Loucy (cell line): Measurements from ENCODE around the gene AHNAK.

Experiments
- H2AFZ ChIP-seq: fragments of 200-600 bp; sonication (generic); 2 replicates; pipeline ENCODE4 v1.6.0; 2016; ENCODE audit warnings: antibody characterized with exemption, mild to moderate bottlenecking, low read length, moderate library complexity
- H3F3A ChIP-seq: fragments of 200-600 bp; 2 replicates; pipeline ENCODE4 v1.6.0; 2016; ENCODE audit warnings: antibody characterized with exemption, low read depth, mild to moderate bottlenecking
- H3K27me3 ChIP-seq: fragments of 200-600 bp; sonication (generic); 2 replicates; pipeline ENCODE4 v1.6.1; 2014; ENCODE audit warnings: low read length, mild to moderate bottlenecking; ENCODE audit not compliant: insufficient read depth, poor library complexity, severe bottlenecking
- H3K36me3 ChIP-seq: fragments of 200-600 bp; sonication (generic); 2 replicates; pipeline ENCODE4 v1.6.1; 2016; ENCODE audit warnings: low read length; ENCODE audit not compliant: insufficient read depth
- H3K4me1 ChIP-seq: fragments of 200-600 bp; sonication (generic); 2 replicates; pipeline ENCODE4 v1.5.1; 2014; ENCODE audit warnings: low read length, mild to moderate bottlenecking; ENCODE audit not compliant: insufficient read depth, poor library complexity, severe bottlenecking
- H3K4me2 ChIP-seq: fragments of 200-600 bp; sonication (generic); 2 replicates; pipeline ENCODE4 v1.6.0; 2014; ENCODE audit warnings: antibody characterized with exemption, low read length, low read depth, mild to moderate bottlenecking; ENCODE audit not compliant: poor library complexity, severe bottlenecking
- H3K4me3 ChIP-seq: fragments of 200-600 bp; sonication (generic); 2 replicates; pipeline ENCODE4 v1.5.1; 2014; ENCODE audit warnings: low read length, mild to moderate bottlenecking, mixed read lengths; ENCODE audit not compliant: poor library complexity, severe bottlenecking
- H3K79me2 ChIP-seq: fragments of 200-600 bp; sonication (generic); 2 replicates; pipeline ENCODE4 v1.6.1; 2014; ENCODE audit warnings: low read length; ENCODE audit not compliant: insufficient read depth
- H3K9ac ChIP-seq: fragments of 200-600 bp; sonication (generic); 2 replicates; pipeline ENCODE4 v1.6.0; 2014; ENCODE audit warnings: mild to moderate bottlenecking, low read depth, low read length, moderate library complexity; ENCODE audit not compliant: poor library complexity, severe bottlenecking
- H3K9me2 ChIP-seq: fragments of 200-600 bp; sonication (generic); replicated peaks from 2 replicates; pipeline ENCODE4 v1.6.1; 2016; ENCODE audit warnings: low read depth, low read length, mixed read lengths
- H3K9me3 ChIP-seq: fragments of 200-600 bp; sonication (generic); 2 replicates; pipeline ENCODE4 v1.6.1; 2014; ENCODE audit warnings: mild to moderate bottlenecking, antibody characterized with exemption, low read length, low read depth; ENCODE audit not compliant: insufficient read depth
- H4K20me1 ChIP-seq: fragments of 200-600 bp; sonication (generic); 2 replicates; pipeline ENCODE4 v1.6.0; 2014; ENCODE audit warnings: antibody characterized with exemption, low read length, mild to moderate bottlenecking; ENCODE audit not compliant: insufficient read depth, poor library complexity, severe bottlenecking
- CTCF ChIP-seq: fragments of 200-600 bp; sonication (generic); conservative IDR thresholded peaks from 2 replicates; pipeline ENCODE4 v1.5.1; 2014; ENCODE audit warnings: mild to moderate bottlenecking, antibody characterized with exemption, low read length
- EZH2phosphoT487 ChIP-seq: fragments of 200-600 bp; IDR thresholded peaks from 2 replicates; pipeline ENCODE4 v1.6.1; 2018; ENCODE audit warnings: antibody characterized with exemption, mild to moderate bottlenecking, moderate library complexity, borderline replicate concordance

Gene AHNAK

GRCh38 chr11:62418136-62418535, 128.5 kb downstream of the AHNAK start:
- no peak for TF ChIP-seq CTCF
- TF ChIP-seq EZH2phosphoT487: no peak
- H4K20me1 ChIP-seq: no peaks in the 10 kb centered on the region
- H3F3A ChIP-seq: no peaks in the 10 kb centered on the region
- no peaks in the 10 kb centered on the region for H3K79me2 ChIP-seq
- H3K36me3 ChIP-seq: no peaks in the 10 kb centered on the region
- H3K4me3 ChIP-seq: no peak overlapping the region
- H3K4me2 ChIP-seq: no peak overlapping the region
- no peak overlapping the region for H2AFZ ChIP-seq
- no peaks in the 10 kb centered on the region for H3K4me1 ChIP-seq
- no peaks in the 10 kb centered on the region for H3K9me2 ChIP-seq
- no peaks in the 10 kb centered on the region for H3K9me3 ChIP-seq
- H3K27me3 ChIP-seq: no peaks in the 10 kb centered on the region
- H3K9ac ChIP-seq: no peak overlapping the region

- Histone ChIP-seq H3K9ac (no peak overlapping the region), H3K9me3 (no peaks in the 10 kb centered on the region), H3K36me3 (no peaks in the 10 kb centered on the region), H3K4me2 (no peak overlapping the region), H3K27me3 (no peaks in the 10 kb centered on the region), H3K4me3 (no peak overlapping the region), H4K20me1 (no peaks in the 10 kb centered on the region), H3K4me1 (no peaks in the 10 kb centered on the region), H2AFZ (no peak overlapping the region), H3K9me2 (no peaks in the 10 kb centered on the region), H3F3A (no peaks in the 10 kb centered on the region), H3K79me2 (no peaks in the 10 kb centered on the region)
- TF ChIP-seq EZH2phosphoT487: no peak
- TF ChIP-seq CTCF: no peak
These were observed 130.0 kb downstream of the AHNAK start for GRCh38 chr11:62416596-62416995.

GRCh38 chr11:62413060-62413696, 133.4 kb downstream of the AHNAK start:
- Histone ChIP-seq H3K36me3 (no peaks in the 10 kb centered on the region), H3K9me2 (no peaks in the 10 kb centered on the region), H4K20me1 (no peaks in the 10 kb centered on the region), H3K79me2 (no peaks in the 10 kb centered on the region), H2AFZ (no peak overlapping the region), H3F3A (no peaks in the 10 kb centered on the region), H3K4me1 (no peaks in the 10 kb centered on the region), H3K27me3 (no peaks in the 10 kb centered on the region), H3K9ac (no peak overlapping the region), H3K4me3 (no peak overlapping the region), H3K9me3 (no peaks in the 10 kb centered on the region), H3K4me2 (no peak overlapping the region)
- TF ChIP-seq CTCF: no peak
- no peak for TF ChIP-seq EZH2phosphoT487
